PFSK-1 (cell line): Measurements from ENCODE around the gene BCAS3.

ENCODE experiments used
- FOXP2 ChIP-seq: optimal IDR thresholded peaks from 2 replicates; pipeline ENCODE3; 2011; ENCODE audit warnings: borderline replicate concordance, control low read depth, inconsistent platforms; ENCODE audit not compliant: insufficient read depth; ENCODE audit errors: extremely low read length, extremely low read depth
- POLR2AphosphoS5 ChIP-seq: IDR thresholded peaks from 2 replicates; pipeline ENCODE4 v1.6.1; 2012; ENCODE audit warnings: low read depth, mild to moderate bottlenecking, control low read depth, low read length, moderate library complexity
- REST ChIP-seq, 2 experiments: IDR thresholded peaks; 2 replicates each; pipeline versions ENCODE4 v1.6.1 to v1.8.0; 2011 to 2012; ENCODE audit warnings: low read depth in 2 of 2, low read length in 2 of 2, control low read depth in 1 of 2, inconsistent platforms in 1 of 2, mild to moderate bottlenecking in 1 of 2, moderate library complexity in 1 of 2; ENCODE audit not compliant: insufficient read depth in 1 of 2
- SIN3A ChIP-seq: IDR thresholded peaks from 2 replicates; pipeline ENCODE4 v1.6.1; 2012; ENCODE audit warnings: mild to moderate bottlenecking, low read length, moderate library complexity, borderline replicate concordance; ENCODE audit not compliant: insufficient read depth
- TAF1 ChIP-seq: IDR thresholded peaks from 2 replicates; pipeline ENCODE4 v1.6.1; 2012; ENCODE audit warnings: low read length, control low read depth, borderline replicate concordance; ENCODE audit not compliant: insufficient read depth

The BCAS3 gene

GRCh38 chr17:60864708-60865005 lies 187.0 kb downstream of the BCAS3 start:
- TF ChIP-seq TAF1 (no peak), FOXP2 (no peak), REST (IDR thresholded peaks at IDR 0.05; ENCODE audit: insufficient read depth in 1 of 2, low read depth in 2 of 2, low read length in 2 of 2) (no peak), POLR2AphosphoS5 (no peak), SIN3A (no peak)

GRCh38 chr17:60874772-60875171 lies 197.1 kb downstream of the BCAS3 start:
- TF ChIP-seq POLR2AphosphoS5 (no peak), FOXP2 (no peak), REST (IDR thresholded peaks at IDR 0.05; ENCODE audit: insufficient read depth in 1 of 2, low read depth in 2 of 2, low read length in 2 of 2) (no peak), TAF1 (no peak), SIN3A (no peak)

GRCh38 chr17:60887614-60888028 lies 210.0 kb downstream of the BCAS3 start:
- no peak for TF ChIP-seq REST (IDR thresholded peaks at IDR 0.05; ENCODE audit: insufficient read depth in 1 of 2, low read depth in 2 of 2, low read length in 2 of 2)
- TF ChIP-seq POLR2AphosphoS5, result no peak
- TF ChIP-seq FOXP2, result no peak
- no peak for TF ChIP-seq TAF1
- TF ChIP-seq SIN3A, result no peak

- TF ChIP-seq SIN3A (no peak), POLR2AphosphoS5 (no peak), REST (IDR thresholded peaks at IDR 0.05; ENCODE audit: insufficient read depth in 1 of 2, low read depth in 2 of 2, low read length in 2 of 2) (no peak), TAF1 (no peak), FOXP2 (no peak)
Measured at GRCh38 chr17:60888812-60889709, 211.4 kb downstream of the BCAS3 start.

GRCh38 chr17:60891149-60891548 lies 213.5 kb downstream of the BCAS3 start:
- TF ChIP-seq REST (IDR thresholded peaks at IDR 0.05; ENCODE audit: insufficient read depth in 1 of 2, low read depth in 2 of 2, low read length in 2 of 2) (no peak), SIN3A (no peak), TAF1 (no peak), FOXP2 (no peak), POLR2AphosphoS5 (no peak)
